OCI-M2 (cell line): ENCODE results near the gene DAB2IP.

Experiments
- DNase-seq: peaks from one replicate; lab custom pipeline; 2025; ENCODE audit not compliant: unreplicated experiment; lab: John Stamatoyannopoulos, UW

DAB2IP gene

DNA sequence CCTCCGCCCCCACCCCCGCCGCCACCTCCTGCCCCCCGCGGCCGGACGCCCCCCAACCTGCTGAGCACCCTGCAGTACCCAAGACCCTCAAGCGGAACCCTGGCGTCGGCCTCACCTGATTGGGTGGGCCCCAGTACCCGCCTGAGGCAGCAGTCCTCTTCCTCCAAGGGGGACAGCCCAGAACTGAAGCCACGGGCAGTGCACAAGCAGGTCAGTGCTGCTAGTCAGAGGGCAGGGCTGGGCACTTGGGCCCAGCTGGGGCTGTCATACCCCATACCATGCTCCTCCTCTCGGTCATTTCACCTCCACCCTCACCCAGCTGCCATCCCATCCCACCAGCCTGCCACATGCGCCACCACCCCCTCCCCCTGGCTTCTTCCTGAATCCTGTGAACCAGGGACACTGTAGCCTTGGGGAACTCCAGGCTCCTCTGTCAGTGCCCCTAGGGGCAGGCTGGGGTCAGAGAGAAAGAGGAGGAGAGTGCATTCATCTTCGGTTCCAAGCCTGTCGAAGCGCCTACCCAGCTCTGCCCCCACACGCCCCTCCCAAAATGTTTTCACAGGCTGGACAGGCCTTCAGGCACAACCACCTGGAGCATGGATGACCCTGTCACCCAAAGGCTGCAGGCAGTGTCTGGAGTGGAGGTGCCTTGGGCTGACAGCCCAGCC, 122.0 kb downstream of the DAB2IP start:
- DNase-seq = no peak

DNA sequence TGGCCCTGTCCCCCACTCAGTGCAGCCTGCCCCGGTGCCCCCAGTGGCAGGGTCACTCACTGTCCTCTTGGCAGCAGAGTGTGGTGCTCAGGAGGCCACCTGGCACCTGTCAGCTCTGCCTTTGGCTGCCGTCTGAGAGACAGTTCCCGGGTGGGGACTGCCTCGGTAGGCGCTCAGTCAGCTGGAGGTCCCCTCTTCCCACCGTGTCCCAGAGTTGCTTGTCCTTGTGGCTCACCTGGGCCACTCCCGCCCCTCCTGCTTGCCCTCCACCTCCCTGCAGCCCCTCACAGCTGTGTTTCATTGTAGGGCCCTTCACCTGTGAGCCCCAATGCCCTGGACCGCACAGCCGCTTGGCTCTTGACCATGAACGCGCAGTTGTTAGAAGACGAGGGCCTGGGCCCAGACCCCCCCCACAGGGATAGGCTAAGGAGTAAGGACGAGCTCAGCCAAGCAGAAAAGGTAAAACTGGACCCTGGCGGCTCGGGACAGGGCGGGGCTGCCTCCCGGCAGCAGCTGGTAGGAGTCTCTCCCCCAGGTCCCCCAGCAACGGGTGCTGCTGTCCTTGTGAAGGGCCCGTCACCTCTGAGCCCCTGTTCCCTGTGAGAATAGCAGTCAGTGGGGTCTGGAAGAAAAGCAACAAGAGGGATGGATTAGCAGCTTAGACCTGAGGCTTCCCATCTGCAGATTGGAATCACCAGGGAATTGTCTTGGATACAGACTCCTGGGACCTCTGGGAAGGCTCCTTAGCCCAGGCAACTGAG, 122.7 kb downstream of the DAB2IP start:
- DNase-seq = no peak

DNA sequence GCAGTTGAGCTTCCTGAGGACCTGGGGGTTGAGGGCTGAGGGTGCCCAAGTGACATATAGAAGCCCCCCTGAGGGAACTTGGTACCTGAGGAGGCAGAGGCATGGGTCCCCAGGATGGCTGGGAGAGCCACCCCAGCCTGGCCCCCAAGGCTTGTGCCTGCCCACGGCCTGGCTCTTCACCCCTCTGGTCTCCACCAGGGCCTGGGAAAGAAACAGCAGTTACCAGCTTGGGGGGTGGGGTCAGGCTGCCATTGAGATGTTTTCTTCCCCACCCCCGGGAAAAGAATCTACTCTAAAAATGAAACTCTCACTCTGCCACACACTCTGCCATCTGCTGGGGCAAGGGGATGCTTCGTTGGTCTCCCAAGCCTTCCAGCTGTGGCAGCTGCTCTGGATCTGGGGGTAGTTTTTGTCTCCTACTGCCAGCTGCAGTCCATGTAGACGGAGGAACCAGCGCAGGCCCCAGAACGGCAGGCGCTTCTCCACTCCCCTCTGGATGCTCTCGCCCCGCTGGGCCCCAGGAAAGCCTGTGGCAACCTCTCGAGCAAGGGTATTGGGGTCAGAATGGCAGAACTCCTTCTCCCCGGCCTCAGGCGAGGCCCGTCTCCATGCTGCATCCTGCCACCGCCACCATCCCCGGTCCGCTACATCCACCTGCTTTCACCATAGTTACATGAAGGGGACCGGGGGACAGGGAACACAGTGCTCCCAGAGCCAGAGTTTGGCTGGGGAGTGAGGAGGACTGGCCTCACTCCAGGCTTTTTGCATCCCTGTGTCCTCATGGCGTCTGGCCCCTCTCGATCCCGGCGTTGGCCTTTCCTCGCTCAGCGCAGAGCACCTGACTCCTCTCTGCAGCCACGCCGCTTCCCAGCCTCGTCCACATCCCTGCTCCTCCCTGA, 123.5 kb downstream of the DAB2IP start:
- no peak for DNase-seq

DNA sequence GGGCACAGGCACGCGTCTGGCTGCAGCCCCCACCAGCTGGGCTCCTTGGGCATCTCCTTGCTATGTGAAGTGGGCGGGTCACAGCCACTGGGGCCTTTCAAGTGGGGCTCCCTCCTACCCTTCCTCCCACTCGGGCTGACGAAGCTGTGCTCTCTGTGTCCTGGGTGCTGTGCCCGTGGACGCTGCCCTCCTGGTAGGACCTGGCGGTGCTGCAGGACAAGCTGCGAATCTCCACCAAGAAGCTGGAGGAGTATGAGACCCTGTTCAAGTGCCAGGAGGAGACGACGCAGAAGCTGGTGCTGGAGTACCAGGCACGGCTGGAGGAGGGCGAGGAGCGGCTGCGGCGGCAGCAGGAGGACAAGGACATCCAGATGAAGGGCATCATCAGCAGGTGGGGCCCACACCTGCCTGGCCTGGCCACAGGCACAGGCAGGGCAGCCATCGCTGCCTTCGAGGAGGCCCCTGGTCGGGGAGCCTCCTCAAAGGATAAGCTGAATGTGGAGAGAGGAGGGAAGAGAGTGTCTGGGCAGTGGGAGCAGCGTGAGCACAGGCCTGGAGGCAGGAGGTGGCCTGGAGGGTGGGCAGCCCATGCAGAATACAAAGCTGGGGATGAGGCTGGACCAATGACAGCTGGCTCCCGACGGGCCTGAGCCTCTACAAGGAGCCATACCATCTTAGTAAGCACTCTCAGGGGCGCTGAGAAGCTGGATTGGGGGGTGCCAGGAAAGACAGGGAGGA, 124.7 kb downstream of the DAB2IP start:
- DNase-seq = no peak

DNA sequence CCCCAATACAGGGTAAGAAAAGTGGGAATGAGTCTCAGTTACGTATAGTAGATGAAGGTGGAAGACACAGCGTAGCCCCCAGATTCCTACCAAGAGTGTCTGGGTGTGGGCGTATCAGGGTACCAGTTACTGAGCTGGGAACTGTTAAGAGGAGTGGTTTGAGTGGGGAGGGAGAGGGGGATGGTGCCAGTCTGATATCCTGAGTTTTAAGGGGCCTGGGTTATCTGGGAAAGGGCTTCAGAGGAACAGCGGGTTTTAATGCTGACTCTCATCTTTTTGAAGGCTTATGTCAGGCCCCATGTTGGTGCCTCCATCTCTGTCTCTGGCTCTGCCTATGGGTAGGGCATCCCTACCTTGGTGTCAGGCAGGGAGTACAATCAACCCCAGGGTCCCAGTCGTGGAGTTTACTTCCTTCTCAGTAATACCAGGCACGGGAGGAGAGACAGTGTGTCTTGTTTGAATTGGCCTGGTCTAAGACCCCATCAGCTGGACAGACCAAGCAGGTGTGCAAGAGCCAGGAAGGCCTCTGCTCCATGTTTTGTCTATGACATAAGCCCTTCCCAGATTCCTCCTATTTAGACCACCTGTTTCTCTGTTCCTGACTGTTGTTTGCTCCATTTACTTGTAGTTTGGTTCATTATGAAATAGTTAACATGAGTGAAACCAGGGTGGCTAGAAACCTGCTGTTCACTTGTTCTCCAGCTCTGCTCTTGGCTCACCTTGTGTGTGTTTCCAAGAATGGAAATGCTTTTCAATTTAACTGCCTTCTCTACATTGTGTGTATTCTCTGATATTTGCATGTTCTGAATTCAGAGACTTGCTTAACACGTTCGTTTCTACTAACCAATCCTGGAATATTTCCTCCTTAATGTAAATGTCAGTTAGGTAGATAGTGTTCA, 125.6 kb downstream of the DAB2IP start:
- DNase-seq = no peak

DNA sequence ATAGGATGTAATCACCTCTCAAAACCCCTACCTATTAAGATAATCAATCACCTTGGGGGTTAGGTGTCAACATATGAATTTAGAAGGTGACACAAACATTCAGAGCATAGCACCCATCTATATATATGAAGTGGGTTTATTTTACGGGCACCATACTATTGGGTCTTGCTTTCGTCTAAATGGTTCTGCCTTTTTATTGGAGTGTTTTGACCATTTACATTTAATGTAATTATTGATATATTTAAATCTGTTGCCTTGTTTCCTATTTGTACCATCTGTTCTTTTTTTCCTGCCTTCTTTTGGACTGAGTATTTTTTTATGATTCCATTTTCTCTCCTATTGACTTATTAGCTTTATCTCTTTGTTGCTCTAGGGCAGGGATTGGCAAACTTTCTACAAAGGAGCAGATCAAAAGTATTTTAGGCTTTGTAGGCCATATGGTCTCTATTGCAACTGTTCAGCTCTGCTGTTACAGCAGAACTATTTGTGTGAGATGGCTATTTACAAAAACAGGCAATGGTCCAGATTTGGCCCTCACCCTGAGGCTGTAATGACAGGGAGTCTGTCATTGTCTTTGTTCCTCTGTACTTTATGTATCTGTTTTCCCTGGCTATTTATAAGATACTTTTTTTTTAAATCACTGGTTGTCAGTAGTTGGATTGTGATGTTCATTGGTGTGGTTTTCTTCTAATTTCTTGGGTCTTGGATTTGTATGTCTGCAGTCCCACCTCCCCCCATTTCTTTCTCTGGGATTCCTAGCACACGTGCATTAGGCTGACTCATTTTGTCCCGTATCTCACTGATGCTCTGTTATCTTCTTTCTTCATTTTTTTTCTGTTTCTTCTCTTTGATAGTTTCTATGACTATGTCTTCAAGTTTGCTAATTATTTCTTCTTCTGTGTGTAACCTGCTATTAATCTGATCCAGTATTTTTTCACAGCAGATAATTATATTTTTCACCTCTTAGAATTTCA, 127.1 kb downstream of the DAB2IP start:
- DNase-seq = no peak

GRCh38 chr9:121779381-121780117, 128.1 kb downstream of the DAB2IP start:
- no peak for DNase-seq

- no peak for DNase-seq
These were observed 129.0 kb downstream of the DAB2IP start for GRCh38 chr9:121780177-121781040.

DNA sequence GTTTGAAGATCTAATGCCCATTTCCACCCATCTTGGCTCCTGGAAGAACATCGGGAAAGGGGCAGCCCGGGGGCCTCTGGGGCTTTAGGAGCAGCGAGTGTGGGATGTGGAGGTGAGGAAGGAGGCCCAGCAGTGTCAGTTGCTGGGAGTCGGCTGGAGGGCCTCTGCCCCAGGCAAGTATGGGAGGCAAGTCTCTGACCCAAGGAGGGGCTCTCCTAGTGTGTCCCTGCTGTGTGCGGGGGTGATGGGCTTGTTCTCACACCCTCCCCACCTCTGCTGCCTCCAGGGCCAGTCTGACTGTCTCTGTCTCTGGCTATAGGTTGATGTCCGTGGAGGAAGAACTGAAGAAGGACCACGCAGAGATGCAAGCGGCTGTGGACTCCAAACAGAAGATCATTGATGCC, 129.7 kb downstream of the DAB2IP start:
- DNase-seq = no peak

DNA sequence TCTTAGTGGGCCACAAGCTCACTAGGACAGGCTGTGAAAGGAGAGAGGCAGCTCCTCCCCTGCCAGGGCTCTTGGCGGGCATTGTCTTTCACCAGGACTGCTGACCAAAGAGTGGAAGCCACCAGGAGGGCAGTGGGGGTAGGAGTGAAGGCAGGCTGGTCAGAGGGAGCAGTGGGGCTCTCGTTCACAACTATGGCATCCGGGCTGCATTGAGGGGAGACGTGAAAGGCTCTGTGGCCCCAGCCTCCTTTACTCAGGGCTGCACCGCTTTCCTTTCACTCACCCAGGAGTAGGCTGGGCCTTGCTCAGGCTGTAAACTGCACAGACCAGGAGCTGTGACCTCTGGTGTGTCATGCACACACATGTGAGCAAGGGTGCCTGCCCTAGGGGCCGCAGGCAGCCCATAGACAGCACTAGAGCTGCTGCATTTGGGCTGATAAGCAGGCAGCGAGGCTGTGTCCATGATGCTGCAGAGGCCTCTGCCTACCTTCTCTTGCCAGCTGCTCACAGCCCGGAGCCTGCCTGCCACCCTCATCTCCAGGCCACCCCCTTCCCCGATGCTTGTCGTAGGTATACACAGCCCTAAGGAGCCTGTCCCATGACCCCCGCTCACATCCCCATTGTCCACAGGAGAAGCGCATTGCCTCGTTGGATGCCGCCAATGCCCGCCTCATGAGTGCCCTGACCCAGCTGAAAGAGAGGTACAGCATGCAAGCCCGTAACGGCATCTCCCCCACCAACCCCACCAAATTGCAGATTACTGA, 130.4 kb downstream of the DAB2IP start:
- DNase-seq = no peak

DNA sequence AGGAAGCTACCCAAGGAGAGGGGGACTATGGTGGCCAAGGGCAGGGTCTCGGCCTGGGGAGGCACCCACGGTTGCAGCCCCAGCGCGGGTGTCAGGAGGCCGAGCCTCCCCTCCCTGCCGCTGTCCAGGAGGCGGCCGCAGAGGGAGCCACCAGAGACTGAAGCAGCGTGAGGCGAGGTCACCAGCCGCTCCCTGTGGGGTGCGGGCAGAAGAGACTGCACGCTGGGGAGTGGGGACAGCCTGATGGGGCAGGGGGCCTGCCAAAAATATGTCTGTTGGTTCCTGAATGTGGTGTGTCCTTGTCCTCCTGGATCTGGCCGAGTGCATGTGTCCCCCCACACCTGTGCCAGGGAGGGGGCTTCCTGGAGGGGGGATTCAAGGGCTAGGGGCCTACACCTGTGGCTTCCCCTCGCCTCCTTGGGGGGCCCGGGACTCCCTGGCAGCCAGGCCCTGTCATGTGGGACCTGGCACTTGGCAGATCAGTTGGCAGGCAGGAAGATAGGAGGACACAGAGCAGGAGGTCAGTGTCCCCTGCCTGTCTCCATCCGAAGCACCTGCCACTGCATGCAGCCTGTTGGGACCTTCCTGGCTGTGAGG, 131.2 kb downstream of the DAB2IP start:
- DNase-seq = no peak

GRCh38 chr9:121783111-121783510, 131.7 kb downstream of the DAB2IP start:
- no peak for DNase-seq

DNA sequence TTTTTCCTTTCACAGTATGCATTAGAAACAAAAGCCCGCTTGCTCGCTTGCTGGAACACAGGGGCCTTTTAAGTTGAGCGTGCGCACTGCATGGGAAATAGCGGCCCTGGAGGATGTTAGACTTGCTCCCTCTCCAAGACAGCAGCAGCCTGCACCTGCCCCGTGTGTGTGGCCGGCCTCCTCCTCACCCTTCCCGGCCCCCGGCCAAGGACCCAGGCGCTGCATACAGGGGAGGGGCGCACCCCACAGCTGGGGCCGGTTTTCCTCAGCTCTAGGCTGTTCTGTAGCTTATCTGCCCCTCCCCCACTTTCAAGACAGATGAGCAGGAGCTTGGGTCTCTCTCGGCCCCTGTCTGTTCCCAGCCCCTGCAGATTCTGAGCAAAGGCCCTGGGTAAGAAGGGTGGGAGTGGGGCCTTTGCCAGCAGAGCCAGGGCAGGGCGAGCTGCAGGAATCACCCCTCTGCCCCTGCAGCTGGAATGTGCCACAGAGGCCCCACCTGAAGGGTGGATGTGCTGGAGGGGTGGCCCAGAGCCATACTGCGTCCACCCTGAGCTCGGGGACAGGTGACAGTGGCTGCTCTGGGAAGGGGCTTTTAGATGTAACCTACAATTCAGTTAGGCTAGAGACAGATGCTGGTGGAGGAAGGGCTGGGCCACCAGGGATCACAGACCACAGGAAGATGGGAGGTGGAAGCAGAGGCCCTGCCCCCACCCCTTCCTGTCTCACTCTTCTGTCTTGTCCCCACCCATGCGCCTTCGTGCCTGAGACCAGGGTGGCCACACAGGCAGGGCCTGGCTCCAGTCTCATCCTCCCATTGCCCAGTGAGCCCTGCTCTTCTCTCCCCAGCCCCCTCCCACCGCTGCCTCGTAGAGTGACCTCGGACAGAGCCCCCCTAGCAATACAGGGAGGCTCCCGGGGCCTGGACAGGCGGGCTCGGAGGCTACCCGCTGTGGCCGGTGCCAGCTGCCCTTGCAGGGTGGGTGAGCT, 132.4 kb downstream of the DAB2IP start:
- no peak for DNase-seq

- DNase-seq = no peak
These were observed 133.4 kb downstream of the DAB2IP start for GRCh38 chr9:121784731-121785411.
